GM12873 (cell line): ENCODE measurements around the gene NCEH1.

Experiments
- TF ChIP-seq, protein P1 (sequence below): IDR thresholded peaks from 2 replicates; pipeline ENCODE4 v1.5.1; 2012; ENCODE audit warnings: low read depth, mild to moderate bottlenecking, moderate library complexity, low read length, control low read depth; ENCODE audit not compliant: insufficient read depth; ENCODE audit errors: missing control alignments

The NCEH1 gene

DNA sequence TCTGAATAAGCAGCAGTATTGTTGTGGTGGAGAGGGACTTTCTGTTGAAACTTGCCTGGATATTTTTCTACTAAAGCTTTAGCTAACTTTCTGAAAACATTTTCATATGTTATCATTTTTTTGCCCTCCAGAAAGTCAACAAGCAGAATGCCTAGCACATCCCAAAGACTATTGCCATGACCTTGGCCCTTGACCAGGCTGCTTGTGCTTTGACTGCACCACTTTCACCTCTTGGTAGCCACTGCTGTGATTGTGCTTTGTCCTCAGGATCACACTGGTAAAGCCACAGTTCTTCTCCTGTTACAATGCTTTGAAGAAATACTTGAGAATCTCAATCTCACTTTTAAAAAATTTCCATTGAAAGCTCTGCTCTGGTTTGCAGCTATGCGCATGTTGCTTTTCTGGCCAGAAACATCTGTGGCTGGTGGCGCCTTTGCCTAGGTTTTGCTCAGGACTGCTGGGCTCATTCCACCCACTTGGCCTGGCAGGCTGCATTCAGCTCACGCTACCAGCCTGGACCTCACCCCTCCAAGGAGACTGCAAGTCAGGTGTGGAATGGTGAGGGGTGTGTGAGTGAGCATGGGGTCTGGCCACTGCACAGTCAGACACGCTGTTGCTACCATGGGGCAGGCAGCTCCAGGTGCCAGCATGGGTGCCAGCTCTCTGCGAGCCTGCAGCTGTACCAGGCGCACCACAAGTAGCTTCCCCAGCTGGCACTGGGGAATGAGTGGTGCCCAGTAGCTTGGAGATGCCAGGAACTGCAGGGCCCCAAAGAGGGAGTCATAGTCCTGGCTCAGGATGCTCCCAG, 97.8 kb downstream of the NCEH1 start:
- TF ChIP-seq, protein P1, sequence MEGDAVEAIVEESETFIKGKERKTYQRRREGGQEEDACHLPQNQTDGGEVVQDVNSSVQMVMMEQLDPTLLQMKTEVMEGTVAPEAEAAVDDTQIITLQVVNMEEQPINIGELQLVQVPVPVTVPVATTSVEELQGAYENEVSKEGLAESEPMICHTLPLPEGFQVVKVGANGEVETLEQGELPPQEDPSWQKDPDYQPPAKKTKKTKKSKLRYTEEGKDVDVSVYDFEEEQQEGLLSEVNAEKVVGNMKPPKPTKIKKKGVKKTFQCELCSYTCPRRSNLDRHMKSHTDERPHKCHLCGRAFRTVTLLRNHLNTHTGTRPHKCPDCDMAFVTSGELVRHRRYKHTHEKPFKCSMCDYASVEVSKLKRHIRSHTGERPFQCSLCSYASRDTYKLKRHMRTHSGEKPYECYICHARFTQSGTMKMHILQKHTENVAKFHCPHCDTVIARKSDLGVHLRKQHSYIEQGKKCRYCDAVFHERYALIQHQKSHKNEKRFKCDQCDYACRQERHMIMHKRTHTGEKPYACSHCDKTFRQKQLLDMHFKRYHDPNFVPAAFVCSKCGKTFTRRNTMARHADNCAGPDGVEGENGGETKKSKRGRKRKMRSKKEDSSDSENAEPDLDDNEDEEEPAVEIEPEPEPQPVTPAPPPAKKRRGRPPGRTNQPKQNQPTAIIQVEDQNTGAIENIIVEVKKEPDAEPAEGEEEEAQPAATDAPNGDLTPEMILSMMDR = no peak

DNA sequence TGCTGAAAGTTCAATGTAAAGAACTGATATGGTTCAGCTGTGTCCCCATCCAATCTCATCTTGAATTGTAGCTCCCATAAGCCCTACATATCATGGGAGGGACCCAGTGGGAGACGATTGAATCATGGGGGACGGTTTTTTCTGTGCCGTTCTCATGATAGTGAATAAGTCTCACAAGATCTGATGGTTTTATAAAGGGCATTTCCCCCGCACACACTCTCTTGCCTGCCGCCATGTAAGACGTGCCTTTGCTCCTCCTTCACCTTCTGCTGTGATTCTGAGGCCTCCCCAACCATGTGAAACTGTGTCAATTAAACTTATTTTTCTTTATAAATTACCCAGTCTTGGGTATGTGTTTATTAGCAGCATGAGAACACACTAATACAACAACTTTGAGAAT, 101.1 kb downstream of the NCEH1 start:
- TF ChIP-seq, protein P1 = no peak

DNA sequence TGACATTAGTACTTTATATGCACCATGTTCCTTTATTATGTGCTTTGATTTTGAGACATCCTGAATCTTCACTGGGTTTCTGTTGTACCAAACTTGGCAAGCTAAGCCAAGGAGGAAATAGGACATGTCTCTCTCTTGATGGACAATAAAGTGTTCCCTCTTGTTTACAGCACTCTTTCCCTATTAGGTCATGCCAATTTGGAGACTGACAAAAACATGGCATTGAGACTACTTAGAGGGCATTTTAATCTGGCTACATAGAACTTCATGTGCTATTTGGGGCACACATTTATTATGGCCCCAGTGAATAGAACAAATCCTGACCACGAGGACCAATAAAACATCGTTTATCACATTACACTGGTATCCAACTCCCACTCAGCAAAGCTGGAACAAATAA, 102.3 kb downstream of the NCEH1 start:
- TF ChIP-seq, protein P1 = no peak

DNA sequence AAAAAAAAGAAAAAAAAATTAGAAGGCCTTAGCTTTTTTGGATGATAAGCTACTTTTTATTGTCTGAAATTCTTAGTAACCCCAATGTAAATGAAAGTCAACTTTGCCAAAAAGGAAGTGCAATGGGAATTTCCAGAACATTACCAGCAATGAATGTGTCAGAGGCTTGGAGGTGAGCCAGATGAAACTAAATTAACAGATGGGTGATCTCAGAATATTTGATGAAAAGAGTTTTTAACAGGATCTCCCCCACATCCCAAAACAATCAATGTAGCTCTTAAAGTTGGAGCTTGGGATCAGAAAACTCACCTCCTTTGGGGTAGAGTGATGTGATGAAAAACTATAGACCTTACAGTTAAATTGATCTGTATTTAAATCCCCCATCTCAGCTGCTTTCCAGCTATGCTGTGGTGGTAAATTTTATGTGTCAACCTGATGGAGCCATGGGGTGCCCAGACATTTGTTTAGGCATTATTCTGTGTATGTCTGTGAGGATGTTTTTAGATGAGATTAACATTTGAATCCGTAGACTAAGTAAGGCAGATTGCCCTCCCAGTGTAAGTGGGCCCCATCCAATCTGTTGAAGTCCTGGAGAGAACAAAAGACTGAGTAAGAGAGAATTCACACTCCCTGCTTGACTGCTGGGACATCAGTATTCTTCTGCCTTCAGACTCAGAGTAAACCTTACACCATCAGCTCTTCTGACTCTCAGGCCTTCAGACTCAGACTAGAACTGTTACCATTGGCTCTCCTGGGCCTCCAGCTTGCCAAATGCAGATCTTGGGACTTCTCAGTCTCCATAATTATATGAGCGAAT, 103.4 kb downstream of the NCEH1 start:
- TF ChIP-seq, protein P1 = no peak

DNA sequence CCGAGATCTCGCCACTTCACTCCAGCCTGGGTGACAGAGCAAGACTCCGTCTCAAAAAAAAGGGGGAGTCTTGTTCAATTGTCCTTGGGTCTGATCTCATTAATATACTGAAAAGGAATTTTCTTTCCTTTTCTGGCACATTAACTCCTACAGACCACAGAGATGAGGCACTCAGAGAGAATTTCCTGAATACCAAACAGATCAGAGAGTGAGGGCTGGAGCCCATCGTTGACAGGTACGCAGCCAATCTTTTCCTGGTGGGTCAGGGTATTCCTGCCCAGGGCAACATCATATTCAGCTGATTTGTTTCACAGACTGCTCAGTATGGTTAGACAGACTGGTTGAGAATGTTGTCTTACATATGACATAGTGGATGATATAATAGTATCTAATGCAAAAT, 104.8 kb downstream of the NCEH1 start:
- TF ChIP-seq, protein P1 = no peak

DNA sequence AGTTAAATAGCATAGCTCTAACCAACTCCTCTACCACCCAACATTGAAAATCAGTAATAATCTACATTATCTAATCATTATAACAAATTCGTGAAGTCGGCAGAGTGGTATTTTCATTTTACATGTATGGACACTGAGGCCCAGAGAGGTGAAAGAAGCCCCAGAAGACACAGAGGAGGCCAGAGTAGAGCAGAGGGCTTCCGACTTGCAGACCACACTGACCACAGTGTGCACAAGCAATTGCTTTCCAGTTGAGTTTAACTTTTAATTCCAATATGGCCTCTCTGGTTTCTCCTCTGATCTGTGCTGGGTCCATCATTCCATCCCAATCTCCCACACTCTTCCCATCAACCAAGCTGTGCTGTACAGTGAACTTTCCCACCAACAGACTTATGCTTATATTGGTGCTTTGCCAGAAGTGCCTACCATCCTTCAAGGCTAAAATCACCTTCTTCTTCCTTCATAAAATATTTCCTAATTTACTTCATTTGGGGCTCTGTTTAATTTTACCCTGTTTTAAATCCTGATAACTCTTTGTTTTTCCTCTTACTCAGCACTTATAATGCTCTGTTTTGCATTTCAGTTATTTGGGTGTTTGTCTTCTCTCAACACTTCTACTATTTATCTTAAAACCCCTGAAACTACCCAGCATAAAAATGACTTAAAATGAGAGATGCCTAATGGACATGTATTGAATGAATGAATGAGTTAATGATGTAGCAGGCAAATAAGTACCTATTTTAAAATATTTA, 105.8 kb downstream of the NCEH1 start:
- TF ChIP-seq, protein P1 = no peak
